Astrocyte of the hippocampus (primary cell): ENCODE data around the gene LAGE3.

ENCODE experiments used
- DNase-seq: peaks from one replicate; pipeline ENCODE4 v3.0.0; 2011; ENCODE audit warnings: low read depth, low spot score

LAGE3 gene

GRCh38 chrX:154477891-154478477, 1.1 kb downstream of the LAGE3 start:
- DNase-seq, result no peak

GRCh38 chrX:154476821-154477220, 2.3 kb downstream of the LAGE3 start:
- DNase-seq, result no peak

GRCh38 chrX:154473683-154474082, 5.4 kb downstream of the LAGE3 start:
- DNase-seq, result no peak

- DNase-seq, result no peak
Observed at GRCh38 chrX:154472685-154473632, 6.1 kb downstream of the LAGE3 start.

- DNase-seq, result no peak
Observed at GRCh38 chrX:154471839-154472684, 7.0 kb downstream of the LAGE3 start.

- no peak for DNase-seq
Observed at GRCh38 chrX:154470914-154471568, 8.0 kb downstream of the LAGE3 start.

GRCh38 chrX:154470434-154470833, 8.6 kb downstream of the LAGE3 start:
- DNase-seq, result no peak

GRCh38 chrX:154469880-154470279, 9.2 kb downstream of the LAGE3 start:
- no peak for DNase-seq

- no peak for DNase-seq
Observed at GRCh38 chrX:154469114-154469513, 10.0 kb downstream of the LAGE3 start.

GRCh38 chrX:154468217-154468616, 10.9 kb downstream of the LAGE3 start:
- DNase-seq, result no peak

- DNase-seq, result no peak
Observed at GRCh38 chrX:154467556-154467955, 11.5 kb downstream of the LAGE3 start.

GRCh38 chrX:154466907-154467306, 12.2 kb downstream of the LAGE3 start:
- DNase-seq, result no peak

- DNase-seq, result no peak
Observed at GRCh38 chrX:154466036-154466435, 13.0 kb downstream of the LAGE3 start.

- DNase-seq, result no peak
Observed at GRCh38 chrX:154465601-154466000, 13.5 kb downstream of the LAGE3 start.

GRCh38 chrX:154464806-154465365, 14.2 kb downstream of the LAGE3 start:
- no peak for DNase-seq

- DNase-seq, result no peak
Observed at GRCh38 chrX:154463611-154464220, 15.4 kb downstream of the LAGE3 start.

GRCh38 chrX:154462396-154462795, 16.7 kb downstream of the LAGE3 start:
- no peak for DNase-seq

GRCh38 chrX:154460326-154460725, 18.8 kb downstream of the LAGE3 start:
- no peak for DNase-seq

- DNase-seq, result no peak
Observed at GRCh38 chrX:154459832-154460231, 19.2 kb downstream of the LAGE3 start.

- DNase-seq, result peak; percentile 37
Observed at GRCh38 chrX:154458954-154459778, 19.9 kb downstream of the LAGE3 start.
